DOHH2 (cell line): ENCODE data around the gene CFAP44.

Experiments
- CTCF ChIP-seq: fragments of 200-600 bp; sonication (generic); IDR thresholded peaks from one replicate; pipeline ENCODE4 v1.5.1; 2014; ENCODE audit warnings: antibody characterized with exemption, mild to moderate bottlenecking, low read depth, low read length; ENCODE audit not compliant: poor library complexity, severe bottlenecking
- EZH2phosphoT487 ChIP-seq: fragments of 200-600 bp; sonication (generic); IDR thresholded peaks from 2 replicates; pipeline ENCODE4 v1.6.1; 2017; ENCODE audit warnings: borderline replicate concordance, mild to moderate bottlenecking, antibody characterized with exemption, low read length, moderate library complexity, mixed read lengths

GRCh38 chr3:113421082-113421481 is 20.2 kb downstream of the CFAP44 start:
- no peak for TF ChIP-seq CTCF
- no peak for TF ChIP-seq EZH2phosphoT487
